Measurements from ENCODE around the gene POU2AF2. TPM values are rescaled to one million over a fixed set of nuclear protein-coding genes. Genes with fewer than 3 reads are reported as not detected.

Gene POU2AF2
- total RNA-seq, 1 experiment from 2014 or later = not detected

DNA sequence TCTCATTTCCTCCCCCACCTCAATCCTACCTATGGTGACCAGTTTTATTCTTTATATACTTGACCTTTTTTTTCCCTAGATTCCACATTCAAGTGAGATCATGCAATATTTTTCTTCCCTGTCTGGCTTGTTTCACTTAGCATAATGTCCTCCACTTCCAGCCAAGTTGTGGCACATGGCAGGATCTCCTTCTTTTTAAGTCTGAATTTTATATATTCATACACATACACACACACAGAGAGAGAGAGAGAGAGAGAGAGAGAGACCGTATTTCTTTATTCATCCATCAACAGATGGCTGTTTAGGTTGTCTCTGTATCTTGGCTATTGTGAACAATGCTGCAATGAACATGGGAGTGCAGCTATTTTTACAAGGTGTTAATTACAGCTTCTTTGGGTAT is 1.4 kb downstream of the POU2AF2 start (continued):
- TF ChIP-seq ZSCAN18 (CRISPR knock-in tag; IDR thresholded peaks at IDR 0.05) (no peak), ZNF232 (CRISPR knock-in tag; IDR thresholded peaks at IDR 0.05) (no peak), ZNF425 (CRISPR knock-in tag; conservative IDR thresholded peaks at IDR 0.05) (no peak), ZMAT4 (CRISPR knock-in tag; IDR thresholded peaks at IDR 0.05) (no peak), ARID4B (CRISPR knock-in tag; IDR thresholded peaks at IDR 0.05; ENCODE audit: borderline replicate concordance) (no peak), ZNF317 (CRISPR knock-in tag; IDR thresholded peaks at IDR 0.05; ENCODE audit: borderline replicate concordance, low read depth) (no peak)
- TF ChIP-seq, protein P1, sequence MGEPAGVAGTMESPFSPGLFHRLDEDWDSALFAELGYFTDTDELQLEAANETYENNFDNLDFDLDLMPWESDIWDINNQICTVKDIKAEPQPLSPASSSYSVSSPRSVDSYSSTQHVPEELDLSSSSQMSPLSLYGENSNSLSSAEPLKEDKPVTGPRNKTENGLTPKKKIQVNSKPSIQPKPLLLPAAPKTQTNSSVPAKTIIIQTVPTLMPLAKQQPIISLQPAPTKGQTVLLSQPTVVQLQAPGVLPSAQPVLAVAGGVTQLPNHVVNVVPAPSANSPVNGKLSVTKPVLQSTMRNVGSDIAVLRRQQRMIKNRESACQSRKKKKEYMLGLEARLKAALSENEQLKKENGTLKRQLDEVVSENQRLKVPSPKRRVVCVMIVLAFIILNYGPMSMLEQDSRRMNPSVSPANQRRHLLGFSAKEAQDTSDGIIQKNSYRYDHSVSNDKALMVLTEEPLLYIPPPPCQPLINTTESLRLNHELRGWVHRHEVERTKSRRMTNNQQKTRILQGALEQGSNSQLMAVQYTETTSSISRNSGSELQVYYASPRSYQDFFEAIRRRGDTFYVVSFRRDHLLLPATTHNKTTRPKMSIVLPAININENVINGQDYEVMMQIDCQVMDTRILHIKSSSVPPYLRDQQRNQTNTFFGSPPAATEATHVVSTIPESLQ (CRISPR knock-in tag; IDR thresholded peaks at IDR 0.05) = no peak
- TF ChIP-seq, protein P2, sequence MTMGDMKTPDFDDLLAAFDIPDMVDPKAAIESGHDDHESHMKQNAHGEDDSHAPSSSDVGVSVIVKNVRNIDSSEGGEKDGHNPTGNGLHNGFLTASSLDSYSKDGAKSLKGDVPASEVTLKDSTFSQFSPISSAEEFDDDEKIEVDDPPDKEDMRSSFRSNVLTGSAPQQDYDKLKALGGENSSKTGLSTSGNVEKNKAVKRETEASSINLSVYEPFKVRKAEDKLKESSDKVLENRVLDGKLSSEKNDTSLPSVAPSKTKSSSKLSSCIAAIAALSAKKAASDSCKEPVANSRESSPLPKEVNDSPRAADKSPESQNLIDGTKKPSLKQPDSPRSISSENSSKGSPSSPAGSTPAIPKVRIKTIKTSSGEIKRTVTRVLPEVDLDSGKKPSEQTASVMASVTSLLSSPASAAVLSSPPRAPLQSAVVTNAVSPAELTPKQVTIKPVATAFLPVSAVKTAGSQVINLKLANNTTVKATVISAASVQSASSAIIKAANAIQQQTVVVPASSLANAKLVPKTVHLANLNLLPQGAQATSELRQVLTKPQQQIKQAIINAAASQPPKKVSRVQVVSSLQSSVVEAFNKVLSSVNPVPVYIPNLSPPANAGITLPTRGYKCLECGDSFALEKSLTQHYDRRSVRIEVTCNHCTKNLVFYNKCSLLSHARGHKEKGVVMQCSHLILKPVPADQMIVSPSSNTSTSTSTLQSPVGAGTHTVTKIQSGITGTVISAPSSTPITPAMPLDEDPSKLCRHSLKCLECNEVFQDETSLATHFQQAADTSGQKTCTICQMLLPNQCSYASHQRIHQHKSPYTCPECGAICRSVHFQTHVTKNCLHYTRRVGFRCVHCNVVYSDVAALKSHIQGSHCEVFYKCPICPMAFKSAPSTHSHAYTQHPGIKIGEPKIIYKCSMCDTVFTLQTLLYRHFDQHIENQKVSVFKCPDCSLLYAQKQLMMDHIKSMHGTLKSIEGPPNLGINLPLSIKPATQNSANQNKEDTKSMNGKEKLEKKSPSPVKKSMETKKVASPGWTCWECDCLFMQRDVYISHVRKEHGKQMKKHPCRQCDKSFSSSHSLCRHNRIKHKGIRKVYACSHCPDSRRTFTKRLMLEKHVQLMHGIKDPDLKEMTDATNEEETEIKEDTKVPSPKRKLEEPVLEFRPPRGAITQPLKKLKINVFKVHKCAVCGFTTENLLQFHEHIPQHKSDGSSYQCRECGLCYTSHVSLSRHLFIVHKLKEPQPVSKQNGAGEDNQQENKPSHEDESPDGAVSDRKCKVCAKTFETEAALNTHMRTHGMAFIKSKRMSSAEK (CRISPR knock-in tag; IDR thresholded peaks at IDR 0.05; ENCODE audit: borderline replicate concordance) = no peak
- TF ChIP-seq, protein P3, sequence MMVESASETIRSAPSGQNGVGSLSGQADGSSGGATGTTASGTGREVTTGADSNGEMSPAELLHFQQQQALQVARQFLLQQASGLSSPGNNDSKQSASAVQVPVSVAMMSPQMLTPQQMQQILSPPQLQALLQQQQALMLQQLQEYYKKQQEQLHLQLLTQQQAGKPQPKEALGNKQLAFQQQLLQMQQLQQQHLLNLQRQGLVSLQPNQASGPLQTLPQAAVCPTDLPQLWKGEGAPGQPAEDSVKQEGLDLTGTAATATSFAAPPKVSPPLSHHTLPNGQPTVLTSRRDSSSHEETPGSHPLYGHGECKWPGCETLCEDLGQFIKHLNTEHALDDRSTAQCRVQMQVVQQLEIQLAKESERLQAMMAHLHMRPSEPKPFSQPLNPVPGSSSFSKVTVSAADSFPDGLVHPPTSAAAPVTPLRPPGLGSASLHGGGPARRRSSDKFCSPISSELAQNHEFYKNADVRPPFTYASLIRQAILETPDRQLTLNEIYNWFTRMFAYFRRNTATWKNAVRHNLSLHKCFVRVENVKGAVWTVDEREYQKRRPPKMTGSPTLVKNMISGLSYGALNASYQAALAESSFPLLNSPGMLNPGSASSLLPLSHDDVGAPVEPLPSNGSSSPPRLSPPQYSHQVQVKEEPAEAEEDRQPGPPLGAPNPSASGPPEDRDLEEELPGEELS (CRISPR knock-in tag; IDR thresholded peaks at IDR 0.05) = no peak

Measured in WTC11 (cell line).